ENCODE measurements around the gene CNTLN. TPM values are rescaled to one million over a fixed set of nuclear protein-coding genes. Genes with fewer than 3 reads are reported as not detected.

CNTLN gene
- total RNA-seq, 1 experiment from 2014 or later: 15.0 TPM

- no peaks in the 10 kb centered on the region for H3K9me3 Mint-ChIP-seq
- H2AK5ac ChIP-seq (ENCODE audit: insufficient read length, low read length): no peak overlapping the region
- H3K4me1 Mint-ChIP-seq: no peaks in the 10 kb centered on the region
- H3K18ac ChIP-seq (ENCODE audit: insufficient read length, low read depth, low read length): no peak overlapping the region
- no peaks in the 10 kb centered on the region for H3K4me1 ChIP-seq (ENCODE audit: insufficient read depth, low read length)
- DNase-seq: no peak
- H3K27ac ChIP-seq (ENCODE audit: insufficient read length, low read depth, low read length): no peak overlapping the region
- no peaks in the 10 kb centered on the region for H3K9me3 ChIP-seq (ENCODE audit: control insufficient read depth, low read depth, low read length)
- H2BK15ac ChIP-seq (ENCODE audit: low read depth, low read length): no peak overlapping the region
- no peak overlapping the region for H4K5ac ChIP-seq (ENCODE audit: insufficient read length, low read depth, low read length)
- no peak overlapping the region for H2BK120ac ChIP-seq (ENCODE audit: low read depth, low read length, poor library complexity, severe bottlenecking)
- no peak overlapping the region for H2BK20ac ChIP-seq (ENCODE audit: low read depth, low read length, poor library complexity, severe bottlenecking)
- H3K4ac ChIP-seq (ENCODE audit: low read depth, low read length): no peak overlapping the region
- TF ChIP-seq, protein P1, sequence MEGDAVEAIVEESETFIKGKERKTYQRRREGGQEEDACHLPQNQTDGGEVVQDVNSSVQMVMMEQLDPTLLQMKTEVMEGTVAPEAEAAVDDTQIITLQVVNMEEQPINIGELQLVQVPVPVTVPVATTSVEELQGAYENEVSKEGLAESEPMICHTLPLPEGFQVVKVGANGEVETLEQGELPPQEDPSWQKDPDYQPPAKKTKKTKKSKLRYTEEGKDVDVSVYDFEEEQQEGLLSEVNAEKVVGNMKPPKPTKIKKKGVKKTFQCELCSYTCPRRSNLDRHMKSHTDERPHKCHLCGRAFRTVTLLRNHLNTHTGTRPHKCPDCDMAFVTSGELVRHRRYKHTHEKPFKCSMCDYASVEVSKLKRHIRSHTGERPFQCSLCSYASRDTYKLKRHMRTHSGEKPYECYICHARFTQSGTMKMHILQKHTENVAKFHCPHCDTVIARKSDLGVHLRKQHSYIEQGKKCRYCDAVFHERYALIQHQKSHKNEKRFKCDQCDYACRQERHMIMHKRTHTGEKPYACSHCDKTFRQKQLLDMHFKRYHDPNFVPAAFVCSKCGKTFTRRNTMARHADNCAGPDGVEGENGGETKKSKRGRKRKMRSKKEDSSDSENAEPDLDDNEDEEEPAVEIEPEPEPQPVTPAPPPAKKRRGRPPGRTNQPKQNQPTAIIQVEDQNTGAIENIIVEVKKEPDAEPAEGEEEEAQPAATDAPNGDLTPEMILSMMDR (conservative IDR thresholded peaks at IDR 0.05): no peak
- H4K20me1 ChIP-seq (ENCODE audit: control insufficient read depth, insufficient read depth, insufficient read length): no peaks in the 10 kb centered on the region
- H3K23ac ChIP-seq (ENCODE audit: insufficient read length, low read depth, low read length): no peak overlapping the region
- no peak overlapping the region for H3T11ph ChIP-seq (ENCODE audit: low read length)
- H3K4me3 Mint-ChIP-seq: no peak overlapping the region
- no peak overlapping the region for H3K27ac Mint-ChIP-seq
- H3K27me3 ChIP-seq (ENCODE audit: insufficient read depth, low read length): no peaks in the 10 kb centered on the region
- no peak overlapping the region for H2BK12ac ChIP-seq (ENCODE audit: insufficient read length, low read depth, low read length)
- no peak overlapping the region for H3K14ac ChIP-seq (ENCODE audit: insufficient read depth, low read length)
- no peaks in the 10 kb centered on the region for H3K36me3 Mint-ChIP-seq (ENCODE audit: insufficient read depth in 1 of 3, low read depth in 3 of 3)
- H3K9ac ChIP-seq (ENCODE audit: extremely low read depth, insufficient read length, low read length): no peak overlapping the region
- no peak overlapping the region for H4K91ac ChIP-seq (ENCODE audit: insufficient read length, low read depth, low read length)
- H3K56ac ChIP-seq (ENCODE audit: insufficient read length, low read depth, low read length): no peak overlapping the region
- H3K23me2 ChIP-seq (ENCODE audit: insufficient read length, low read depth, low read length, poor library complexity, severe bottlenecking): no peaks in the 10 kb centered on the region
- no peak overlapping the region for H4K8ac ChIP-seq (replicated peaks; ENCODE audit: insufficient read length, low read depth, low read length)
- no peaks in the 10 kb centered on the region for H3K79me2 ChIP-seq (ENCODE audit: insufficient read depth, low read length)
- H3K27me3 Mint-ChIP-seq (ENCODE audit: low read depth): no peaks in the 10 kb centered on the region
- no peaks in the 10 kb centered on the region for H3K79me1 ChIP-seq (ENCODE audit: insufficient read depth, low read depth, low read length, poor library complexity, severe bottlenecking)
- no peak overlapping the region for H2AFZ ChIP-seq (ENCODE audit: low read length)
- no peak overlapping the region for H2BK5ac ChIP-seq (ENCODE audit: insufficient read length, low read length)
- no CpG with 5 or more reads among the region's 5 CpGs for WGBS (ENCODE audit: extremely low coverage, insufficient read length, low lambda C conversion rate)
- no peak overlapping the region for H3K4me2 ChIP-seq (ENCODE audit: insufficient read depth, insufficient read length, low read length)
Measured at GRCh38 chr9:17088566-17088965, 46.3 kb upstream of the CNTLN start.
